DMS53 treated with DMSO at 0.1 percent for 48 hours (cell line): ENCODE measurements around the gene ARHGEF7.

Source experiments
- DNase-seq: peaks from one replicate; lab custom pipeline; 2025; ENCODE audit not compliant: unreplicated experiment; lab: John Stamatoyannopoulos, UW

The ARHGEF7 gene

DNA sequence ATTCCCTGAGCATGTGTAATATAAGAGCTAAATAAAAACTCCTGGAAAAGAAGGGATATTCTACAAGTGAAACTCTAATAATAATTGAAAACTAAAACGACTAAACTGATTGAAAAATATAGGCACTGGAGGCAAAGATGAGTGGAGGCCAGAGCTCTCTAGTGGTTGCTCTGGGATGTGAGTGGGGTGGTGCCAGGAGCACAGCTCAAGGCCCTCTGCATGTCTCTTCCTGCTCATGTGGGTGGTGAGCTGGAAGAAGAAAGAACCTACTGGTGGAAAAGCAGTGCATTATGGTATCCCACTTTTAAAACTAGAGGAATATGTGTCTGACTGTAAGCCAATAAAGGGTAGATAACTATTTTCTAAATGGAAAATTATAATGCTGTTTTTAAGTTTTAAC lies 15.8 kb upstream of the ARHGEF7 start:
- DNase-seq, result no peak

GRCh38 chr13:111110054-111110453 lies 5.1 kb upstream of the ARHGEF7 start:
- DNase-seq, result no peak

- DNase-seq, result no peak
These were observed 3.7 kb upstream of the ARHGEF7 start for GRCh38 chr13:111111376-111111937.

- DNase-seq, result no peak
These were observed 2.9 kb upstream of the ARHGEF7 start for GRCh38 chr13:111112196-111112595.

- DNase-seq, result no peak
These were observed 599 bp upstream of the ARHGEF7 start for GRCh38 chr13:111114362-111115060.

DNA sequence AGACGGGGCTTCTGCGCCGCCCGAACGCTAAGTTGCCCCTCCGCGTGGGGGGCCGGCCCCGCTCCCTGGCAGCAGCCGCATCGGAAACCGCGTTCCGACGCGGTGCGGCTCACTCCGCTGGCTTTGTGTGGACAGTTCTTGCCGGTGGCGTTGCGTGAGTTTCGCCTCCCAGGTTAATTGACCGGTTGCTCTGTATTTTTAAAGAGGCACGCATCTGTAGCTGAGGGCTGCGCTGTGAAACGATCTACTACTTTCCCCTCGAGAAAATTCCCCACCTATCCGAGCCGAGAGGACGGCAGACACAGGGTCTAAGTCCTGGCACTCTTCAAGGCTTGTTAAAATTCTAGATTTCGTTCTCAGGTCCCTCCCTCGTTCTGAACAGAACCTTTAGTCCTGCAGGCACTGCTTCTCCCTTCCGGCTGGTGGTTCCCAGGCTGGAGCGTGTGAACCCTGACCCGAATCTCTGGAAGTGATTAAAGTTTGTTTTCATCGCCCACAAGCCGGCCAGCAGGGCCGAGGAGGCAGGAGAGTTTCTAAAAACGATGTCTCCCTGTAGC lies 933 bp downstream of the ARHGEF7 start:
- no peak for DNase-seq

DNA sequence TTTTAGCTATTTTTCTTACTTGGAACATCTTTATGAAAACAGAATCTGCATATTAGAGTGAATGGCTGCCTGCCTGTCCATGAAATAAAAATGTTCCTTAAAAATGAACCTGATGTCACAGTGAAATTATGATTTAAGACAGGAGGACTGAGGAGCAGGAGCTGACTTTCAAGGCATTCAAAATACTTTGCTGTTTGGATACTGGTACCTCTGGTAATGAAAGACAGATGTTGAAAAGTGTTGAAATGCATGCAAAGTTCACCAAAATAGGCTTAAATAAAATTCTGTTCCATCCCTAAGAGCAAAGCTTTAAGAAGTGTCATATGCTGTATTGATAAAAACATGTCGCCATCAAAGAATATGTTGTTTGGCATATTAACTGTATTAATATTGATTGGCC lies 1.7 kb downstream of the ARHGEF7 start:
- no peak for DNase-seq

DNA sequence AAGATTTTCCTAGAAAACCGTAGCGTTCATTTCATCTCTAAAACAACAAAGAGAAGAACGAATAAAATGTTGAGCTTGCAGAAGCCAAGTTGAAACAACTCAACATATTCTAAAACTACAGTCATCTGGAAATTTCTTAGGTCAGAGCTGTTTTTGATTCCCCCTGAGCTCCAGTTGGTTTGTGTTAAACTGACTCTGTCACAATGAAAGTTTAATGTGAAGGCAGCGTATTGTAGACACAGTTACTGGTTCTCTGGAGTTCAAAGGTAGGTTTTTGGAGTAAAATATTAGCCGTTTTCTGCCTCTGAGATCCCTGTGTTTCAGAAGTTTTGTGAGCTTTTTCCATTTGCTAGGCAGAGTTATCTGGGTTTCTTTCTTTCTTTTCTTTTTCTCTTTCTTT lies 2.2 kb downstream of the ARHGEF7 start:
- DNase-seq, result no peak

GRCh38 chr13:111117961-111118360 lies 2.9 kb downstream of the ARHGEF7 start:
- DNase-seq, result no peak

DNA sequence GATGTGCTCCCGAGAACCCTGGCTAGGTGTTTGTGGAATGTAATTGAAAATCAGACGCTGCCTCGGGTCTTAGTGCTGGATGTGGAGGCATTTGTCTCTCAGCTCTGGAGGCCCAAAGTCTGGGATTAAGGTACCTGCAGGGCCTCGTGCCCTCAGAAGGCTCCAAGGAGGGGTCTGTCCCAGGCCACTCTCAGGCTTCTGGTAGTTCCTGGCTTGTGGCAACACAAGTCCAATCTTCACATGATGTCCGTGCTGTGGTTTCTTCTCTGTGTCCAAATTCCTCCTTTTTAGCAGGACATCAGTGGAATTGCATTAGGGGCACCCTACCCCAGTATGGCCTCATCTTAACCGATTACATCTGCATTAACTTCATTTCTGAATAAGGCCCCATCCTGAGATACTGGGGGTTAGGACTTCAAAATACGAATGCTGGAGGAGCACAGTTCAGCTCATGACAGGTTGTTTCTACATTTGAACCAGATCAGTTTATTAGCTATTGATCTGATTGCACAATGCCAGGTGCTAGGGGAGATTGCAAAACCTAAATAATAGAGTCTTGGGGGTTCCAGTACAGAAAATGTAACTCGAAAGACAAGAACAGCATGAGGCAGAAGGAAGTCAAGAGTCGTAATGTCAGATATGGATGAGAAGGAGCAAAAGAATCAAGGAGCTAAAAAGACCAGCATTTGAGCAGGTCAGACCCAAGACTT lies 3.9 kb downstream of the ARHGEF7 start:
- DNase-seq, result no peak

- DNase-seq, result no peak
These were observed 4.9 kb downstream of the ARHGEF7 start for GRCh38 chr13:111119966-111120365.

DNA sequence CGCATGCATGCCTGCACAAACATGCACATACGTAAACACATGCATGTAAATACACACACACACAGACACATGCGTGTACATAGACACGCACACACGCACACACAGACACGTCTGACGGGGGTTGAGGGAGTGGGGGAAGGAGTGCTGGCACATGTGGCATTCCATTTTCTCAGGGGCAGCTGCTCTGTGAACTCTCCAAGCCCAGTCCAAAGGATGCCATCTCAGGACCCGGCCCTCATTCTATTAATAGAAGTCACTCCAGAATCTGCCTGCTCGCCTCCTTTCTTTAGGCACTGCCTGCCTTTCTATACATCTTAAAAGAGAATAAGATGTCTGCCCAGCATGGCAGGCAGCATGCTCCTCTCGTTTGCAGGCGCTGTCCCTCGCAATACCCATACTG lies 5.3 kb downstream of the ARHGEF7 start:
- DNase-seq, result no peak

- no peak for DNase-seq
These were observed 5.8 kb downstream of the ARHGEF7 start for GRCh38 chr13:111120913-111121312.

- DNase-seq, result no peak
These were observed 6.4 kb downstream of the ARHGEF7 start for GRCh38 chr13:111121506-111121905.

- no peak for DNase-seq
These were observed 6.9 kb downstream of the ARHGEF7 start for GRCh38 chr13:111122056-111122455.

GRCh38 chr13:111122631-111123030 lies 7.5 kb downstream of the ARHGEF7 start:
- DNase-seq, result no peak

DNA sequence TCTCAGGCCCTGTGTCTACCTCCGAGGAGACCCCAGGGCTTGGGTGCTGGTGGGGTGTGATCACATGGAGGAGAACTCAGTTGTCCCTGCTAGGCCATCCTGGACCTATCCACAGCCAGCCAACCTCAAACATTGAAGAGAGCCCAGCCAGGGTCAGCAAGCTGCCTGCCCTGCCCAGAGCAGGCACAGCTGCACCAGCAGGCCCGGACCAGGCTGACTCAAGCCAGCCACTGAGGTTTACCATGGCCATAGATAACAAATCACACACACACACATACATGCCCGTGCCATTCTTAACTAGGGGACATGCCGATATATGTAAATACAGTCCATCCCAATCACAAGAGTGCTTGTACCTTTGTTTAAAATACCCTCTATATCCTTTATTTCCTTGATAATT lies 8.1 kb downstream of the ARHGEF7 start:
- no peak for DNase-seq

DNA sequence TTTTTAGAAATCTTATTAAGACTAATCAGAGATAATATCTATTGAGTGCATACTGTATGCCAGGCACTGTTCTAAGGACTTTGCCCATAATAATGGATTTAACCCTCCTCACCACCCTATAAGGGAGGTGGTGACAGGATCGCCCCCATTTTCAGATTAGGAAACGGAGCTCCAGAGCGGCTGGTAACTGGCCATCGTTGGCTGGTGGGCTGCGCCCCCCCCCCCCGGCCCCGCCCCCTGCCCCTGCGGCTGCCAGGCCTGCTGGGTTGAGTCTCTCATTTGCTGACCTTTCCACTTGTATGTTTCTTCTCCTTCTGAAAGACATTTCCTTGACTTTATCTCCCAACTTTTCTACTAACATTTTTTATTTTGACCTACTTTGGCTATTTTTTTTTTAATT lies 8.5 kb downstream of the ARHGEF7 start:
- DNase-seq, result no peak

- DNase-seq, result no peak
These were observed 11.4 kb downstream of the ARHGEF7 start for GRCh38 chr13:111126509-111126908.

- no peak for DNase-seq
These were observed 14.5 kb downstream of the ARHGEF7 start for GRCh38 chr13:111129465-111130115.

DNA sequence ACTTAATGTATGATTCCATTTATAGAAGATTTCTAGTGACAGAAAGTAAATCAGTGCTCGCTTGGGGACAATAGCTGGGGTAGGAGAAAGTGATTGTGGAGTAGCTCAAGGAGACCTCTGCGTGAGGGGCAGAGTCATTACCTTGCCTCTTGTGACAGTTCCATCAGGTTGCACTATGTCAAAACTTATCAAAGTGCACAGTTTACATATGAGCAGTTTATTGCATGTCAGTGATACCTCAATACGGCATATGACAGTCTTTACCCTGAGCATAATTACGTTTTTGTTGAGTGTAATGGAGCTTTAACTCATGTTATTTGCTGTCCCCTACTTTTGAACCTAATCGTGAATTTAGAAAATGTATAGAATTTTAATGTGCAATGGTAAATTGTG lies 15.0 kb downstream of the ARHGEF7 start:
- no peak for DNase-seq

DNA sequence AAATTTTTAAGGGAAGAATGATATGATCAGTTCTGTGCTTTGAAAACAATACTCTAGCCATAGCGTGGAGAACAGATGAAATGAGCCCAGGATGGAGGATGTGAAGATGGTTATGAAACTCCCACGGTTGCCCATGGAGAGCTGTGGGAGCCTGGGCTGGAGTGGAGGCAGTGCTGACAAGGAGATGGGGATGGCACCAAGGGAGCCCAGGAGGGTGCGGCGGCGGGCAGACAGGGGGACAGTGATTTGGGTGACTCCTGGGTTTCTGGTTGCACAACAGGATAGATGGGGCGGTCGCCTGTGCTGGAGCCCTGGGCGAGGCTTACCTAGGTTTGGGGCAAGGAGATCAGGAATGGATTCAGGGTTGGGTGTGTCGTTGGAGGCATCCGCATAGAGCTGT lies 15.9 kb downstream of the ARHGEF7 start:
- DNase-seq, result no peak
